ENCODE measurements around the gene SRSF11. TPM values are rescaled to one million over a fixed set of nuclear protein-coding genes. Genes with fewer than 3 reads are reported as not detected.
A peak's percentile ranks its signal among the peaks of the same experiment; 100 is the strongest.

SRSF11 gene
- total RNA-seq, 2 donors from 2014 or later, result 205 to 208 TPM

DNA sequence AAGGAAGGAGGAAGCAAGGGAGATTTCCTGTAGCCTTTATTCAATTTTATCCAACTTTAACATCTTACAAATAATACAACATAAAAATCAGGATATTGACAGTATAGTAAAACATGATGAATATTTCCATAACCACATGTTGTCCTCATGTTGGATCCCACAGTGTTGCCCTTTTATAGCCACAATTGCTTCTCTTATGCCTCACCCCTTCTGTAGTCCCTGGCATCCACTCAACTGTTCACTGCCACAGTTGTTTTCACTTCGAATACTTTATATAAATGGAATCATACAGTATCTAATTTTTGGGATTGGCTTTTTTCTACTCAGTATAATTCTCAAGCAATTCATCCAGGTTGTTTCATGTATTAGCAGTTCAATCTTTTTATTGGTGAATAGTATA is 44.8 kb downstream of the SRSF11 start:
- Mint-ChIP-seq H3K9me3 (peaks cover 0 to 4% of the 10 kb centered on the region in 2 donors), H3K36me3 (peaks cover 15 to 21% of the 10 kb centered on the region in 2 donors), H3K27ac (no peak overlapping the region)
- ATAC-seq (no peak), DNase-seq (ENCODE audit: low spot score in 2 of 2) (no peak)

DNA sequence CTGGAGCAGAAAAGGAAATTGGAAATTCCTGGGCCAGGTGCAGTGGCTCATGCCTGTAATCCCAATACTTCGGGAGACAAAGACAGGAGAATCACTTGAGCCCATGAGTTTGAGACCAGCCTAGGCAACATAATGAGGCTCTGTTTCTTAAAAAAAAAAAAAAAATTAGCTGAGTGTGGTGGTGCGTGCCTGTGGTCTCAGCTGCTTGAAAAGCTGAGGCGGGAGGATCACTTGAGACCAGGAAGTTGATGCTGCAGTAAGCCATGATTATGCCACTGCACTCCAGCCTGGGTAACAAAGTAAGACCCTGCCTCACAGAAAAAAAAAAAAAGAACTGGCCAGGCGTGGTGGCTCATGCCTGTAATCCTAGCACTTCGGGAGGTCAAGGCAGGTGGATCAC is 56.7 kb downstream of the SRSF11 start:
- H3K36me3 Mint-ChIP-seq, result no peaks in the 10 kb centered on the region
- no peak for DNase-seq (ENCODE audit: low spot score in 2 of 2)
- no peaks in the 10 kb centered on the region for H3K9me3 Mint-ChIP-seq
- H3K27ac Mint-ChIP-seq, result peak overlapping the region in 1 of 2 donors; percentile 61
- ATAC-seq, result no peak

DNA sequence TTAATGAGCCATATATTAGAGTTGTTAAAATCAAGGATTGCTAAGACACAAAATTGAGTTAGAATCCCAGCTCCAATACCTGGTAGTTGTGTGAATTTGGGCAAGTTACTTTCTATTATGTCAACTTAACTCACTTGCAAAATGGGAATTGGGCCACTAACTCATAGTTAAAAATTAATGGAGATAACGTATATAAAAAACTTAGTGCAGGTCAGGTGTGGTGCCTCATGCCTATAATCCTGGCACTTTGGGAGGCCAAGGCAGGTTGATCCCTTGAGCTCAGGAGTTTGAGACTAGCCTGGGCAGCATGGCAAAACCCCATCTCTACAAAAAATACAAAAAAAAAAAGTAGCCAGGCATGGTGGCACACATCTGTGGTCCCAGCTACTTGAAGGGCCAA is 57.5 kb downstream of the SRSF11 start:
- no peaks in the 10 kb centered on the region for H3K36me3 Mint-ChIP-seq
- no peak for ATAC-seq

DNA sequence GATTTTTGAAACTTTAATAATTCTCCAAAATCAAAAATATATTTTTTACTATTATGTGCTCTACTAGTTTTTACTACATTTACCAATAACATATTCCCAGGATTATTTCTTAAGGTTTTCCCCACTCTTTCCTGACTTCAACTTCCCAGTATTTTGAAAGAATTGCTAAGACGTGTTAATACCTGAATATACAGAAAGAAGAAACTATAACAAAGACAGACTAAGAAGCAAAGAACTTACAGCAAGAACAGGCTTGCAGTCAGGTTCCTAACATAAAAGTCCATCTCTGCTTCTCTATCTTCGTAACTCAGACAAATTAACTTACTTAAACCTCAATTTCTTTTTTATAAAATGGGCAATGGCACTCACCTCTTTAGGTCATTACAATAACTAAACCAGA is 63.2 kb downstream of the SRSF11 start:
- Mint-ChIP-seq H3K9me3 (no peaks in the 10 kb centered on the region), H3K36me3 (no peaks in the 10 kb centered on the region), H3K27ac (no peak overlapping the region)
- ATAC-seq (no peak), DNase-seq (ENCODE audit: low spot score in 2 of 2) (no peak)

More for the DNA sequence above, 57.5 kb downstream of the SRSF11 start:
- DNase-seq (ENCODE audit: low spot score in 2 of 2), result no peak
- Mint-ChIP-seq H3K27ac (no peak overlapping the region), H3K9me3 (no peaks in the 10 kb centered on the region)

DNA sequence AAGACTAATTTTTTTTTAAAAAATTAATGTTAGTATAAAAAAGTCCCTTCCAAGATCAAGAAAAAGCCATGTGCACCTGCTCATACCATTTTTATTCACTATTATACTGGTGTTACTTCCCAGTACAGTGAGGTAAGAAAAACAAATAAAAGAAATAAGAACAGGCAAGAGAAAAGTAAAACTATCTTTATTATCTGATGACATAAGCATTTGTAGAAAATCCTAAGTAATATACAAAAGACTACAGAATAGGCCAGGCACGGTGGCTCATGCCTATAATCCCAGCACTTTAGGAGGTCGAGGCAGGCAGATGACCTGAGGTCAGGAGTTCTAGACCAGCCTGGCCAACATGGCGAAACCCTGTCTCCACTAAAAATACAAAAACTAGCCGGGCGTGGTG is 65.3 kb downstream of the SRSF11 start:
- DNase-seq (ENCODE audit: low spot score in 2 of 2) (no peak), ATAC-seq (no peak)
- H3K36me3 Mint-ChIP-seq, result no peaks in the 10 kb centered on the region
- H3K27ac Mint-ChIP-seq, result no peak overlapping the region
- H3K9me3 Mint-ChIP-seq, result no peaks in the 10 kb centered on the region

DNA sequence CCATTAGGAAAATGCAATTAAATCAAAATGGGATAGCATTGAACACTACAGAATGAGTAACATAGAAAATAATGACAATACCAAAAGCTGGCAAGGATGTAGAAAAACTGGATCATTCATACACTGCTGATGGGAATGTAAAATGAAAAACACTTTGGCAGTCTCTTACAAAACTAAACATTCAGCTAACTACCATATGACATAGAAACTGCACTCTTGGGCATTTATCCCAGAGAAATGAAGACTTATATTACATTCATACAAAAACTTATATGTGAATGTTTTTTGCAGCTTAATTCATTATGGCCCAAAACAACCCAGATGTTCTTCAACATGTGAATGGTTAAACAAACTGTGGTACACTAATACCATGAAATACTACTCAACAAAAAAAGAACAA is 67.0 kb downstream of the SRSF11 start:
- ATAC-seq, result no peak
- Mint-ChIP-seq H3K9me3 (no peaks in the 10 kb centered on the region), H3K36me3 (no peaks in the 10 kb centered on the region)

DNA sequence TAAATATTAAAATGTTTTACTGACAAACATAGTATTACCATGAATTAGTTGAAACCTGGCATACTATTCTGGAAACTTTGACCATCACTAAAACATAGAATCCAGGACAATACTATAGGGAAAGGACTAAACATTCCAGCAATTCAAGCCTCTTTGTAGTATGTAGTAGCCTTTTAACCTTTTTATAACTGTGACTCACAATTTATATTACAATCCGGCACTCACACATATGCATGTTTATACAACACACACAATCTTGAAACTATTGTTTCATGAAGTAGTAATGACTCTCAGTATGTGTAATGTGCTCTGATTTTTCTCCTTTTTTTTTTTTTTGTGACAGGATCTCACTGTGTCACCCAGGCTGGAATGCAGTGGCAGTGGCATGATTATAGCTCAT is 69.0 kb downstream of the SRSF11 start:
- no peak for DNase-seq (ENCODE audit: low spot score in 2 of 2)
- peak; percentile 33 to 51 for ATAC-seq
- peak overlapping the region in 1 of 2 donors; percentile 22 for H3K27ac Mint-ChIP-seq
- no peaks in the 10 kb centered on the region for H3K36me3 Mint-ChIP-seq
- no peaks in the 10 kb centered on the region for H3K9me3 Mint-ChIP-seq

More for the DNA sequence above, 67.0 kb downstream of the SRSF11 start:
- no peak for DNase-seq (ENCODE audit: low spot score in 2 of 2)
- no peak overlapping the region for H3K27ac Mint-ChIP-seq

DNA sequence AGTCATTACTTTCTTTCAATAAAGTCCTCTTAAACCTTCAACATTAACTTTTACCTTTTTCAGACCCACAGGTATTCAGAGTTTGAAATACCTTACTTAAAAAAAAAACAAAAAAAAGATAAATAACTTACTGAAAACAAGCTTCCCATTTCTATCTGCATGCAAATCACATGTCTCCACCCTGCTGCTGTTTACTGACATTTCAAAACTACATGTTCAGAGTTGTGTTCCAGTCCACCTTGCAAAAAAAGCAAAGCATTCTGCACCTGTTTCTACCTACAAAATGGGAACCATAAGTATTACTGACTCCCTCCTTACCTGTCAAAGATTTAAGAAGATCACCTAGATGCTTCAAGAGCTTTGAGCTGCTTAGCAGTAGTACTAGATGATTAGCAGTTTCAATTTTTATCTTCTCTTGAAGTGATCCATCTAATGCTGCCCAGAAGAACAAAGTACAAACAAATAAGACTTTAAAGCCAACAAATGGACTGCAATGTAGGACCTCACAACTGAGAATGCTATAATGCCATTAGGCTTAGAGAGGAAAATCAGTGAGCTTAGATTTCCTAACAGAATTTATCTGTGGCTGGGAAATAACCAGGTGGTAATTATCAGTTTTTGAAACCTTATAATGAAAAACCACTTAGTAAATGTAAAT is 72.1 kb downstream of the SRSF11 start:
- H3K36me3 Mint-ChIP-seq, result no peaks in the 10 kb centered on the region
- H3K27ac Mint-ChIP-seq, result no peak overlapping the region
- ATAC-seq (no peak), DNase-seq (ENCODE audit: low spot score in 2 of 2) (no peak)
- H3K9me3 Mint-ChIP-seq, result no peaks in the 10 kb centered on the region

DNA sequence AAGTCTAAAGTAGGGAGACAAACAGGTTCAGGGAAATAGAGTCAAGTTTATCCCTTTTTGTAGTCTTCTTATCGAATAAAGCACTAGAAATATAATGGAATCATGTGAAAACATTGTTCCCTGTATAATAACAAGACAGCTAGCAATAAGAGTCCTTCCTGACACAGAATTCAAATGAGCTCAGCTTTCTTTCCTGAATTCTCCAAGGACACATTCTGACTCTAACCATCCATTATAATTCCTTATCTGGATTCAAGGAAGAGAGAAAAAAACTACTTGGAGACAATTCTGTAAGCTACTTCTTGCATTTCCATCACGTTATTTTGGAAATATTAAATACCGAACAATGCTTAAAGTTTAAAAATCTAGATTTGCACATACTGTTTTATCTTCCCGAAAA is 74.6 kb downstream of the SRSF11 start:
- Mint-ChIP-seq H3K36me3 (peaks cover 0 to 14% of the 10 kb centered on the region in 2 donors), H3K9me3 (no peaks in the 10 kb centered on the region), H3K27ac (no peak overlapping the region)
- ATAC-seq, result no peak
- DNase-seq (ENCODE audit: low spot score in 2 of 2), result no peak

DNA sequence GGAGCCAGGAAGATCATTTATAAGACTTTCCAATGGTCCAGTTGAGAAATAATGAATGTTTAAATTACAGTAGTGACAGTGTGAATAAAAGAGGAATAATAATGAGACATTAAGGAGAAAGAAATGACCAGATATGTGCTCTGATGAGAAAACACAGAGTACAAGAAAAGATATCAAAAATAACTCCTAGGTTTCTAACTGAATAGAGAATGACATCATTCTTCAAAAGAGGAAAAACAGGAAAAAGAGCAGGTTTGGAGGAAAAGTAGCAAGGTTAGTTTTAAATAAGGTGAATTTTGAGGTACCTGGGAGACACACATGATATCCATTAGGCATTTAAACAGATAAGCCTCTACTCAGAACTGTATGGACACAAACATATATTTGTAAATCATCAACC is 78.3 kb downstream of the SRSF11 start:
- H3K27ac Mint-ChIP-seq, result peak overlapping the region in 1 of 2 donors; percentile 1
- H3K36me3 Mint-ChIP-seq, result peaks cover 0 to 14% of the 10 kb centered on the region in 2 donors
- no peak for ATAC-seq
- no peaks in the 10 kb centered on the region for H3K9me3 Mint-ChIP-seq
- DNase-seq (ENCODE audit: low spot score in 2 of 2), result no peak

Other genes starting within 250 kb of the SRSF11 start
- 10 to 100 TPM; 24.3 to 25.5 TPM for gene LRRC40, start 15.8 kb upstream of the SRSF11 start, total RNA-seq
- 10 to 100 TPM; 17.3 to 26.3 TPM for gene ANKRD13C, start 133.3 kb downstream of the SRSF11 start, total RNA-seq
- 10 to 100 TPM; 12.0 to 12.8 TPM for gene CTH, start 189.9 kb downstream of the SRSF11 start, total RNA-seq